Fibroblast of skin of abdomen (primary cell): ENCODE results near the gene UTP14C.
A peak's percentile ranks its signal among the peaks of the same experiment; 100 is the strongest.
"Not testable (repeated sequence)": the region's sequence is repeated elsewhere in the genome, so short reads cannot be mapped to it uniquely, and the experiment has no call there.

Experiments
- DNase-seq: peaks from one replicate; pipeline ENCODE4 v3.0.0-alpha.2; 2013

UTP14C gene

GRCh38 chr13:52004511-52005170, 19.9 kb upstream of the UTP14C start:
- DNase-seq: no peak

DNA sequence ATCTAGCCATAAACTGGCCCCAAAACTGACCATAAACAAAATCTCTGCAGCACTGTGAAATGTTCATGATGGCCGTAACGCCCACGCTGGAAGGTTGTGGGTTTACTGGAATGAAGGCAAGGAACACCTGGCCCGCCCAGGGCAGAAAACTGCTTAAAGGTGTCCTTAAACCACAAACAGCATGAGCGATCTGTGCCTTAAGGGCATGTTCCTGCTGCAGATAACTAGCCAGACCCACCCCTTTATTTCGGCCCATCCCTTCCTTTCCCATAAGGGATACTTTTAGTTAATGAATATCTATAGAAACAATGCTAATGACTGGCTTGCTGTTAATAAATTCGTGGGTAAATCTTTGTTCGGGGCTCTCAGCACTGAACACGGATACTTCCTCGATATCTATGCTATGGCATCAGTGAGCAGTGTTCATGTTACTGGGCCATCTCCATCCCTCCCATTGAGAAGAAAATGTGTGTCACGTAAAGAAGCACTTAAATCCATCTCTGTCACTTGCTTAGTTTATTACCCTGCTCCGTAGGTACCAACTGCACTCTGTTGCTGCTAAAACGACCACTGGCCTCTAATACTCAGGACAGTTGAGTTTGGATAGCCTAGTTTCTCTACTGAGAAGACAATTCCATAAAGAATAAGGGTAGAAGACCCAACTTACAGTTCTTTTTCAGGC, 18.5 kb upstream of the UTP14C start:
- DNase-seq: no peak

- DNase-seq: no peak
These were observed 17.8 kb upstream of the UTP14C start for GRCh38 chr13:52006523-52007245.

GRCh38 chr13:52009946-52010345, 14.5 kb upstream of the UTP14C start:
- DNase-seq: no peak

GRCh38 chr13:52010890-52011631, 13.4 kb upstream of the UTP14C start, which contains the start of gene ATP7B:
ATP7B (minus strand) TSS chr13:52011450; CDS start chr13:52011337, 113 bp downstream.
- DNase-seq: peak; percentile 6

DNA sequence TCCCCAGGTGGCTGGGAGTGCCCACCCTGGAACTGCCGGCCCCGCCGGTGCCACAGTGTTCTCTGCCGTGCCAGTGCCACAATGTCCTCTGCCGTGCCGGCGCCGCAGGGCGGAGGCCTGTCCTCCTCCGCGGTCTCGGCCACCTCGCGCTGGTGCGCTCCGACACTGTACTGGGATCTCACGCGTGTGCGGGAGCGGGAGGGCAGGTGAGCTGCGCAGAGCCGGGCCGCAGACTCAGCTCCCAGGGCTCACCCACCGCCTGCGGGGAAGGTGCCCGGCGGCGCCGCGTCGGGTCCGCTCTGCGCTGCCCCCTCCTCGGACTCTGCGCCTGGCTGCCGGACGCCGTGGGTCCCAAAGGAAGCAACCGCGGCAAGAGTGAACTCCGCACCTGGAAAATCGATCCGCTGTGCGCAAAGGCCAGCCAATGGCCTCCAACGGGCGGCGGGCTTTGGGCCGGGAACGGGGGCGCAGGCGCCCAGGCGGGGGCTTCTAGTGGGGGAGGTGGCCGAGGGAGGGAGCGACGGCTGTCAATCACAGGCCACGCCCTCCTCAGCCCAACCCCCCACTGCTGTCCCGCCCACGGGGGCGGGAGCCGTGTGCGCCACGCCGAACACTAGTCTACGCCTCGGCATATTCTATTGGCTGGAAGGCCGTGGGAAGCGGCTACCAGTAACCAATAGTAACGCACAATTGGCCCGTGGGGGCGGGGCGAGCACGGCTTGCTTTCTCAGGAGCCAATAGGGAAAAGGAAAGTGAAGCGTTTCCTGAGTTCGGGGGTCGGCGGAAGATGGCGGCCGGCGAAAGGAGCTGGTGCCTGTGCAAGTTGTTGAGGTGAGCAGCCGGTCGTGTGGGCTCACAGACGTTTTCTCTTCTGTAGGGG, 12.6 kb upstream of the UTP14C start, which contains the start of gene ALG11:
TSS of gene ALG11 (plus strand) at position 767 of the 880 bp plus-strand sequence. CDS start at position 788, 21 bp downstream.
- DNase-seq: peak; percentile 98

DNA sequence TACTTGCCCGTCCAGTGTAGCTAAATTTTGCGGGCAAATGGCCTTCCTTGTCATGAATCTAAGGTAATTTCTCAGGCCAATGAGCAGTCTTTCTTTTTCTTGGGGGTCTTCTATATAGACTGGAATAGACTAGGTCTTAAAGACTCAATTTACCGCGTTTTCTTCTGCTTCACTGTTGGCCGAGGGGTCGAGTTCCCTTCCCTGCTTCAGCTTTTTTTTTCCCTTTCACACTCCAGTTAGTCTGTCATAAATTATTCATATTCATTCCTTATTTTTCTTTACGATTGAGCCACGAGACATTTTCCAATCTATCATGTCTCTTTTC, 12.0 kb upstream of the UTP14C start:
- DNase-seq: no peak

DNA sequence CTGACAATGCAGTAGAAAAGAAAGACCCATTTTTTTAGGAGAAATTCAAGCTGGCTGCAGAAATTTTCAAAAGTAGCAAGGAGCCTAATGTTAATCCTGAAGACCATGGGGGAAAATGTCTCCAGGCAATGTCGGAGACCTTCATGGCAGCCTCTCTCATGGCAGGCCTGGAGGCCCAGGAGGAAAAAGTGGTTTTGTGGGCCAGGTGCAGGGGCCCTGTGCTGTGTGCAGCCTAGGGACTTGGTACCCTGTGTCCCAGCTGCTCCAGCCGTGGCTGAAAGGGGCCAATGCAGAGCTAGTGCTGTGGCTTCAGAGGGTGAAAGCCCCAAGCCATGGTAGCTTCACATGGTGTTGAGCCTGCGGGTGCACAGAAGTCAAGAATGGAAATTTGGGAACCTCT, 8.2 kb upstream of the UTP14C start:
- DNase-seq: no peak

GRCh38 chr13:52020191-52020590, 4.3 kb upstream of the UTP14C start:
- DNase-seq: no peak

DNA sequence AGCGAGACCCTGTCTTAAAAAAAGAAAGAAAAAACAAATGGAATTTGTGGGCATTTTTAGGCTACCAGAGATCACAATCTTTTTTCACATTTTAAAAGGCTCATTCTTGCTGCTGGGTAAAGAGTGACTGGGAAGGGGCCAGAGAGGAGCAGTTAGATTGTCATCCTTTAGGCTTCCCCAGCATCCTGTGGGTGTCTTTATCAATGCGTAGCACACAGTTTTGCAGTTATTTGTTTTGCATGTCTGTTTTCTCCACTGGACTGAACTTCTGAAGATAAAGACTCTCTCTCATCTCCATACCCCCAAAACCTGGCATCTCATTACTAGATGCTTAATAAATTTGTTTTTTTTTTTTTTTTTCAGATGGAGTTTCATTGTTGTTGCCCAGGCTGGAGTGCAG, 2.1 kb upstream of the UTP14C start:
- DNase-seq: no peak

GRCh38 chr13:52025475-52026245, 1.2 kb downstream of the UTP14C start:
- DNase-seq: no peak

DNA sequence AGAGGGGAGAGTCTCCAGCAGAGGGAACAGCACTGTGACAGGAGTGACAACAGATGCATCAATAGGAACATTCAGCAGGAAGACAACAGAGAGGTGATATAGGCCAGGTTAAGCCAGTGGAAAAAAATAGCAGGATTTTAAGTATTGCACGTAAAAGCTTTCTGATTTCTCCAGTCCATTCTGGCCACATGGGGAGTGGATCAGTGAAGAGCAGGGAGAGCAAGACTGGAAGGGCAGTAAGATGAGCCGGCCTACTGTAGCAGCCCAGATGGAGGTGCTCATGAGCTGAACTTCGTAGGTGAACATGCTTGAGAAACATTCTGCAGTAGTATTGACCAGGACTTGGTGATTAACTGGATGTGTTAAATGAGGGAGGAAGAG, 1.7 kb downstream of the UTP14C start:
- no peak for DNase-seq

- no peak for DNase-seq
These were observed 3.3 kb downstream of the UTP14C start for GRCh38 chr13:52027832-52028231.

- no peak for DNase-seq
These were observed 5.1 kb downstream of the UTP14C start for GRCh38 chr13:52029569-52029968.

DNA sequence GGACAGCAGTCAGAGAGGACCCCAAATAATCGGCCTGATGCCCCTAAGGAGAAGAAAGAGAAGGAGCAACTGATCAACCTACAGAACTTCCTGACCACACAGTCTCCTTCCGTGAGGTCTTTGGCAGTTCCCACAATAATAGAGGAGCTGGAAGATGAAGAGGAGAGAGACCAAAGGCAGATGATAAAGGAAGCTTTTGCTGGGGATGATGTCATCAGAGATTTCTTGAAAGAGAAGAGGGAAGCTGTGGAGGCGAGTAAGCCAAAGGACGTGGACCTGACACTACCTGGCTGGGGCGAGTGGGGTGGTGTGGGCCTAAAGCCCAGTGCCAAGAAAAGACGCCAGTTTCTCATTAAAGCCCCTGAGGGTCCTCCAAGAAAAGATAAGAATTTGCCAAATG, 5.9 kb downstream of the UTP14C start:
- DNase-seq: not testable (repeated sequence)

DNA sequence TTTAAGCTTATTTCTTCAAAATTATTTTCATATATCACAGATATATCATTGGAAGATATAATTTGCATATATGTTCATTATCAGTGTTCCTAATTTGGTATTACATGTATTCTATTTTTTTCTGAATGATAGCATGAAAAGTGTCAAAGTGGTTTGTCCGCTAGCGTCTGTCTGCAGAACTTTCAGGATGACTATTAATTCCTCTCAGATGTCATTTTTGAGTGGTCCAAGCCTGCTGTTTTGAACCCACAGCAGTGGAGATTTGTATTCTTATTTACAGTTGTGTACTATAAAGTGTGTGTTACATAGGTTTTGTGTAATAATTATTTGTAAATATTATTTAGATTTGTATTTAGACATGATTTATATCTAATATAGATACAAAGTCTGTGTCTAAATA, 8.5 kb downstream of the UTP14C start:
- DNase-seq: no peak

- DNase-seq: no peak
These were observed 10.2 kb downstream of the UTP14C start for GRCh38 chr13:52034616-52035226.

DNA sequence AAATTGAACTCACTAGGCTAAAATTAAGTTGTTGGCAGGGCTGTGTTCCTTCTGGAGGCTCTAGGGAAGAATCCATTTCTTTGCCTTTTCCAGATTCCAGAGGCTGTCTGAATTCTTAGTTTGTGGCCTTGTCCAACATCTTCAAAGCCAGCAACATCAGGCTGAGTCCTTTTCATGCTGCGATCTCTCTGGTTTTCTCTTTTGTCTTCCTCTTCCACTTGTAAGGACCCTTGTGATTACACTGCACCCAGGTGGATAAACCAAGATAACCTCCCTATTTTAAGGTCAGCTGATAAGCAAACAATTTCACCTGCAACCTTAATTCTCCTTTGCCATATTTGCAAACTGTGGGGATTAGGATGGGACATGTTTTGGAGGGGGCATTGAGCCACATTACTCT, 11.5 kb downstream of the UTP14C start:
- DNase-seq: no peak

GRCh38 chr13:52043675-52044074, 19.2 kb downstream of the UTP14C start:
- DNase-seq: no peak

DNA sequence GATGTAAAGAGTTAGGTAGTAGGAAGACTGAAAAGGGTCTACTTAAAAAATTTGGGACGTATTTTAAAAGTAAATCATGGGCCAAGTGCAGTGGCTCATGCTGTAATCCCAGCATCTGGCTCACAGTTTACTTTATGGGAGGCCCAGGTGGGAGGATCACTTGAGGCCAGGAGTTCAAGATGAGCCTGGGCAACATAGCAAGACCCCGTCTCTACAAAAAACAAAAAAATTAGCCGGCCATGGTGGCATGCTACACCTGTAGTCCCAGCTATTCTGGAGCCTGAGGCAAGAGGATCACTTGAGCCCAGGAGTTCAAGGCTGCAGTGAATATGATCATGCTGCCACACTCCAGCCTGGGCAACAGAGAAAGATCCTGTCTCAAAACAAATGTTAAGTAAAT, 23.0 kb downstream of the UTP14C start:
- DNase-seq: no peak

DNA sequence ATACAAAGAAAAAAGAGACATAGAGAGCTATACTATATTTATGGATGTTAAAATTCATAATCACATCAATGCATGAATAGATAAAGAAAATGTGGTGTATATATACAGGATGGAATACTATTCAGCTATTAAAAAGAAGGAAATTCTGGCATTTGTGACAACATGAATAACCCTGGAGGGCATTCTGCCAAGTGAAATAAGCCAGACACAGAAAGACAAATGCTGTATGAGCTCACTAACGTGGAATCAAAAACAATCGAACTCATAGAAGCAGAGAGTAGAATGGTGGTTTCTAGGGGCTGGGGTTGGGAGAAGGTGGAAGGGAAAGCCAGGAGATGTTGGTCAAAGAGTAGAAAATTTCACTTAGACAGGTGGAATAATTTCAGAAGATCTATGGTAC, 24.0 kb downstream of the UTP14C start:
- DNase-seq: no peak
